GM12872 (cell line): Measurements from ENCODE around the gene SSNA1.

ENCODE experiments used
- CTCF ChIP-seq: IDR thresholded peaks from 3 replicates; pipeline ENCODE4 v1.5.1; 2011; ENCODE audit warnings: low read depth, mild to moderate bottlenecking, low read length, moderate library complexity; ENCODE audit not compliant: insufficient read depth

Gene SSNA1

DNA sequence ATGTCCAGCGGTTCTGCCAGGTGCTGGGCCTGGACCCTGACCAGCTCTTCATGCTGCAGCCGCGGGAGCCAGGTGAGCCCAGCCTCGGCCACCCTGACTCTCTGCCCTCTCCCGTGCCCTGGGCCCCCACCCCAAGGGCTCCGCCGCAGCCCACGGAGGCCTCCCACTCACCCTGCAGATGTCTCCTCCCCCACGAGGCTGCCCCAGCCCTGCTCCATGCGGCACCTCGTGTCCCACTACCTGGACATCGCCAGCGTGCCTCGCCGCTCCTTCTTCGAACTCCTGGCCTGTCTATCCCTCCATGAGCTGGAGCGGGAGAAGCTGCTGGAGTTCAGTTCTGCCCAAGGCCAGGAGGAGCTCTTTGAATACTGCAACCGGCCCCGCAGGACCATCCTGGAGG lies 26.1 kb downstream of the SSNA1 start:
- TF ChIP-seq CTCF, result no peak

DNA sequence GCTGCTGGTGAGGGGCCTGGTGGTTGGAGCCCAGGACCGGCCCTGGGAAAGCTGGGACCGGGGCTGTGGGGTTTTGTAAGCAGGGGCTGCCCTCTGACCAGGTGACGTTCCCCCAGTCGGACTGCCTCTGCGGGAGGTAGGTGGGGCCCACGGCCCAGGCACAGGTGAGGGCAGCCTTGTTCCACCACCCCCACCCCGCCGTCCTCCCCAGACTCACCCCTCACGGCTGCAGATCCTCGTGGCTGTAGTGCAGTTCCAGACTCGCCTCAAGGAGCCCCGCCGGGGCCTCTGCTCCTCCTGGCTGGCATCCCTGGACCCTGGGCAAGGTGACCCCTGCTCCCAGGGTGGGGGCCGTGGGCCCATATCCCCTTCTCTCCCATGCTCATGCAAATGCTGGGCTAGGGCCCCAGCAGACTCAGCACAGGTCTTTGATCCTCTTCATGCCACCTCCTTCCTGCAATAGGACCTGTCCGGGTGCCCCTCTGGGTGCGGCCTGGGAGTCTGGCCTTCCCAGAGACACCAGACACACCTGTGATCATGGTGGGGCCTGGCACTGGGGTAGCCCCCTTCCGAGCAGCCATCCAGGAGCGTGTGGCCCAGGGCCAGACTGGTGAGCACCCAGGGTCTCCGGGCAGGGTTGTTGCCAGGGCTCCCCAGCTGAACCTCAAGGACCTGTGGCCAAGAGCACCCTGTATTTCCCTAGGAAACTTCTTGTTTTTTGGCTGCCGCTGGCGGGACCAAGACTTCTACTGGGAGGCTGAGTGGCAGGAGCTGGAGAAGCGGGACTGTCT lies 26.9 kb downstream of the SSNA1 start:
- TF ChIP-seq CTCF, result no peak

GRCh38 chr9:137216188-137216965 lies 27.9 kb downstream of the SSNA1 start:
- TF ChIP-seq CTCF, result no peak

DNA sequence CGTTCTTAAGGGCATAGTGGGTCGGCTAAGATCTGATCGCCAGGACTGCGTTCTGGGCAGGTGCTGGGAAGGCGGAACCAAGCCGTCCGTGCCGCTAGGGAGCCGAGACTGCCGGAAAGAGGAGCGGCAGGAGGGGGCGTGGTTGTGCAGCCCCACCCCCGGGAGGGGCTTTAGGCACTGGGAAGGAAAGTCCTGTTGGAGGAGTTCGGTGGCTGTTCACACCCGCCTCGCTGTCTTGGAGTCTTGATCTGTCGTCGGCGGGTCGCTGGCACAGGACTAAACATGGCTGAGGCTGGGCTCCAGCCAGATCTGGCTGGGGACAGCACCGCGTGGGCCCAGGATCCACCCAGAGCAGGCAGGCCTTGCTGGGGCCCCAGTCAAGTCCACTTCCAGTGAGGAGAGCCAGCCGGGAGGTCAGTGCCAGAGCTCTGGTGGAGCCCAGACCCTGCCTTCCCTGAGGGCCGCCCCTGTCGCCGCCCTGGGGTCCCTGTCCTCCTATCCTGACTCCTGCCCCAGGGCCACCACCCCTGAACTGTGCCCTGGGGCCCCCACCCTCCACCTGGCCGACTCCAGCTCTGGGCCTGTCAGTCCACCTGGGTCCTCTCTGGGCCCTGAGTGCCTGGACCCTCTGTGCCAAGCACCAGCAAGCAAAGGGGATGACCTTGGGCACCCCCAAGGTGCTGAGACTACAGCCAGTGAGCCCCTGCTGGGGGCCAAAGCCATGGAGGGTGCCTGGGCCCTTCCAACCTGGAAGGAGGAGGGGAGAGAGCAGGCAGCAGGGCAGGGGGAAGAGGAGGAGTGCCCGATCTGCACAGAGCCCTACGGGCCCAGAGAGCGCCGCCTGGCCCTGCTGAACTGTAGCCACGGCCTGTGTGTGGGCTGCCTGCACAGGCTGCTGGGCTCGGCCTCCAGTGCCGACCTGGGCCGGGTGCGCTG lies 29.1 kb downstream of the SSNA1 start:
- no peak for TF ChIP-seq CTCF

GRCh38 chr9:137218212-137218753 lies 29.8 kb downstream of the SSNA1 start:
- no peak for TF ChIP-seq CTCF

DNA sequence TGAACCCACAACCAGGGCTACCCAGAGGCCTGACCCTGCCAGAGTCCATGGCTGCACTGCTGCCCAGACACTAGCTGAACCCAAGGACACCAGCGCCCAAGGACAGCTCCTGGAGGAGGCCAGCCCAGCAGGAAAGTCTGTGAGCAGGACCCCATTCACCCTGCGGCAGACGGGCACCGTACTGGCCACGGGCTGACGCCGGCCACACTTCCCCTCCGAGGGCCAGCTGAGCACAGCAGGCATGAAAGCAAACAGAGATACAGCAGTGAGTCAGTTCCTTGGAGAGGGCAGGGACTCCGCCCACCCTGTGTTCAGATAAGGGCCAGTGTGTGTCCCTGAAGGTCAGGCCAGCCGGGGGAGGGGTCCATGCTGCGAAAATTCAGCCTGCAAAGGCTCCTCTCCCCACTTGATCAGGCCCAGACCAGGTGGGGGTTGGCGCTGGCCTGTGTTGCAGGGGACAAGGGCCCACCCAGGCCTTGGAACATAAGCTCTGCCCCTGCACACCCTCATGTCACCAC lies 30.3 kb downstream of the SSNA1 start:
- no peak for TF ChIP-seq CTCF
